Left renal pelvis (tissue), 4 donors: Measurements from ENCODE around the gene PUSL1. TPM values are rescaled to one million over a fixed set of nuclear protein-coding genes. Genes with fewer than 3 reads are reported as not detected.
A peak's percentile ranks its signal among the peaks of the same experiment; 100 is the strongest.

Experiments used
- DNase-seq, 4 donors: peaks; one replicate each; pipeline ENCODE4 v3.0.0-alpha.2; 2013; ENCODE audit warnings: low read depth in 4 of 4, low spot score in 3 of 4
- polyA plus RNA-seq, 4 donors: library from polyadenylated mRNA; unstranded; fragments of 120-200 nt; gene quantifications; one replicate each; pipeline ENCODE4 v1.2.1, GENCODE V29; 2013; ENCODE audit not compliant: insufficient read length in 4 of 4

PUSL1 gene
- polyA plus RNA-seq, 4 donors, result 5.5 to 12.2 (median 6.0) TPM

- DNase-seq, result peak in 1 of 4 donors; percentile 70
These were observed 41.0 kb downstream of the PUSL1 start, which contains the start of gene DVL1 for GRCh38 chr1:1349256-1350012. Gene DVL1, minus strand, starts transcription at chr1:1349418. Its CDS starts 353 bp downstream, at chr1:1349065.

DNA sequence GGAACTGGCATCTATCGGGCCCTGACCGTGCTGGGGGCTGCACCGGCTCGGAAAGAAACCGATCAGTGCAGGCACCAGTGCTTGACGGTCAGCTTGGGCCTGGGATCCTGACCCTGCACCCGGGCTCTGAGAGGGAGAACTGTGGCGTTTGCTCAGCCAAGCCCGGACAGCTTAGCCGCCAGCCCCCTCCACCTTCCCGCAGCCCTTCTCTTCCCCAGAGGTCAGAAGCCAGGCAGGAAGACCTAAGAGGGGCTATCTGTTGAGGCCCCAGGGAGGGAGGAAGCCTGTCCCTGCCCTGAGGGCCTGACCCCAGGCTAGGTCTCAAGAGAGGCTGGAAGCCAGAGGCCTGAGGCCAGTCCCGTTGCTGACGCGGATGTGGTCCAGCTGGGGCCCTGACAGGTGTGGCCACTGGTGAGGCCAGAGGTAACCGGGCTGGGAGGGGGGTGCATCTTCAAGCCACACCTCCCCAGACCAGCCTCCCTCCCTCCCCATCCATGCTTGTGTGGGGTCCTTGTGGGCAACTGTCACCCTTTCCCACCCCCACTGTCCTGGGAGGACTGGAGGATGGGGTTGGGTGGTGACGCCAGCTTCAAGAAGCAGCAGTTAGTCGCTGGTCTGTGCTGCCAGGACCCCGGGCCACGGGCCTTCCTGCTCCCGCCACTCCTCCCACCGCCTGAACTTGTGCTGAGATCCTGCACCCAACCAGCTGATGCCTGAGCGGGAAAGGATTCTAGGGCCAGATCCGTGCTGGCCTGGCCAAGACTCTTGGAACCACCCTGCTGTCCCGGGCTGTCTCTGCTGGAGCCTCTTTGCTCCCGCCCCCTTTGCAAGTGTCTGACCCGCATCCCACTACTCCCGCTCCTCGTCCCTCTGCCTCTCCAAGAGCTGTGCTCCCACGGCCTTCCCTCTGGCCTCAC is 43.4 kb downstream of the PUSL1 start:
- DNase-seq, result no peak

GRCh38 chr1:1352786-1353388 is 44.5 kb downstream of the PUSL1 start:
- DNase-seq, result no peak

DNA sequence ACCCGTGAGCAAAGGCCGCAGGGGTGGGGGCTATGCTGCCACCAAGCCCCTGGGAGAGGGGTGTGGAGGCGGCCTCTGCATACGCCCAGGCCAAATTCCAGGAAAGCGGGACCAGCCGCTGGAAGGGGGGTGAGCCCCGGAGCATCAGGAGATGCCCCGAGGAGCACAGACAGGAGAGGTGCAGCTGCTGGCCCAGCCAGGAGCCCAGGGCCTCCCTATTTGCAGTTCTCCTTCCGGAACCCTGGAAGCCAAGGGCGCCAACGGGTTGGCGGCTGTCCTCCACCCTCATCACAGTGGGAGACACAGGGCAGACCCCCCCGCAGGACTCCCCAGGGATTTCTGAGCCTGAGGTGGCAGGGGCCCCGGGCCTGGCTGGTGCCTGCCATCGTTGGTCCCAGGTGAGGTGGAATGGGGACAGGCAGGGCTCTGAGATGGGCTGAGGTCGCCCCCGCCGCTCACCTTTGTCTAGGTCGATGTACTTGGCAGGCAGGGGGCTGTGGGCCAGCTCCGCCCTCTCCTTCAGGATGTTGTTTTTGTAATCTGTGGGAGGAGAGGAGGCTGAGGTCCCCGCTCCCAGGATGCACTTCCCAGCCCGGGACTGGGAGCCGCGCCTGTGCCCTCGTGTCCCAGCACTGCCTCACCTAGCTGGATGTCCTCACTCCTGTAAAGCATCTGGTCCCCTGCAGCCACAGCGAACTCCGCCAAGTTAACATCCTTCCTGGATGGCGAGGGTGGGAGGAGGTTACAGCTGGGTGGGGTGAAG is 45.2 kb downstream of the PUSL1 start:
- DNase-seq, result no peak

DNA sequence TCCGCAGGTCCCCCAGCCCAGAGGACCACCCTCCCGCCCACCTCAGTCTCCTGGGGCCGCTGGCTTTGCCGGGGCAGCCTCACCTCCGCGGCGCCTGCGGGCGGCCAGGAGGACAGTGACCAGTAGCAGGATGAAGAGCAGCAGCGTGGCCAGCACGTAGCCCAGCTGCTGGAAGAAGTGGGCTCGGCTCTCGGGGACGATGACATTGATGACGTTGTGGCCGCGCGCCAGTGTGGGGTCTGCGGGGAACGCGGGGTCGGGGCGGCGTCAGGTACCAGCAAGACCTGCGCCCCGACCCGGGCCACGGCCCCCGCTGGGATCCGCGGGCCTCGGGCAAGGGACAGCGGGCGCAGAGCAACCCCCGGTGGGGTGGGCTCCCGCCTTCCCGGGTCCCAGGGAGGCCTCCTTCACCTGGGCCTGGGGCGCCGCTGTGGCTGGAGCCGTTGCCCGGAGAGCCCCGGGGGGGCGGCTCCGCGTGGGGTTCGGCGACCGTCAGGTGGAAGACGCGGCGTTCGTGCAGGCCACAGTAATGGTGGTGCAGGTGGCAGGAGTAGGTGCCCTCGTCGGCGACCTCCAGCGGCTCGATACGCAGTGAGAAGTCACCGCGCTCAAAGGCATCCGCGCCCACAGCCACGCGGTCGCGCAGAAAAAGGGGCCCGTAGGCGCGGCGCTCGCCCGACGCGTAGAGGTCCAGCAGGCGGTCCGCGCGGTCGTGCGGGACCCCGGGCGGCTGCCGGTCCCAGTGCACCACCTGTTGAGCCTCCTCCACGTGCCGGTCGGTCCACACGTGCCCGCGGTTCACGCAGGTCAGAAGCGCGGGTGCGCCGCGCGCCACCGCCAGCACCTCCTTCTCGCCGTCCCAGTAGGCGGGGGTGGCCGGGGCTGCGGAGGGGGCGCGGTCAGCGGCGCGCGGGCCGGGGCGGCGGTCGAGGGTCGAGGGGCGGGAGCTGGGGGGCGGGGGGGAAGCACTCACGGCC is 46.2 kb downstream of the PUSL1 start:
- no peak for DNase-seq

GRCh38 chr1:1355416-1355815 is 47.0 kb downstream of the PUSL1 start:
- no peak for DNase-seq

- no peak for DNase-seq
These were observed 47.9 kb downstream of the PUSL1 start for GRCh38 chr1:1356166-1356795.

DNA sequence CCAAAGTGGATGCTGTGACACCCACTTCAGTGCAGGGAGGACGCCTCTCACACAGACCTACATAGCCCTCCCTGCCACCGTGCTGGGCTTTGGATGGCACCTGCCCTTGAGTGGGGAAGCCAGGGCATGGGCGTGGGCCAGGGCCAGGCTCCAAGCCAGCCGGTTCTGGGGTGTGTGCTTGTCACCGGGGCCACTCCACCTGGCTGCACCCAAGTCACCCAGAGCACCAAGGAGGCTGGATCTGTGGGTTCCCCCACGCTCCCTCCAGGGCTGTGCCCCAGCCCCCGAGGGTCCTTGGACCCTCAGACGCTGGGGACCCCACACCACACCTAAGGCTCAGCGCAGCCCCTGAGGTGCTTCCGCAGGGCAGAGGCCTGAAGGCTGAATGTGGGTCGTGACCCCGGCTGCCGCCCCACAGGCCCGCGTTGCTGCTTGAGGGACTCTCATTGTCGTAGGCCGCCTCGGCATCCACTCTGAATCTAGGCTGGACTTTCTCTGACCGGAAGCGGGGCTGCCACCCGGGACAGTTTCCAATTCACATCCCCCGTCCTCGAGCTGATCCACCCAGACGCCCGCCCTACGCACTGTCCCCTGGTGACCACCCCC is 48.5 kb downstream of the PUSL1 start:
- DNase-seq, result no peak

GRCh38 chr1:1357871-1358432 is 49.6 kb downstream of the PUSL1 start:
- DNase-seq, result no peak

GRCh38 chr1:1358433-1359271 is 50.3 kb downstream of the PUSL1 start, which contains the start of gene MXRA8:
Gene MXRA8, minus strand, starts transcription at chr1:1358555. Its CDS starts 51 bp downstream, at chr1:1358504.
- DNase-seq, result peak in 1 of 4 donors; percentile 63

GRCh38 chr1:1359308-1359663 is 50.9 kb downstream of the PUSL1 start:
- DNase-seq, result no peak

DNA sequence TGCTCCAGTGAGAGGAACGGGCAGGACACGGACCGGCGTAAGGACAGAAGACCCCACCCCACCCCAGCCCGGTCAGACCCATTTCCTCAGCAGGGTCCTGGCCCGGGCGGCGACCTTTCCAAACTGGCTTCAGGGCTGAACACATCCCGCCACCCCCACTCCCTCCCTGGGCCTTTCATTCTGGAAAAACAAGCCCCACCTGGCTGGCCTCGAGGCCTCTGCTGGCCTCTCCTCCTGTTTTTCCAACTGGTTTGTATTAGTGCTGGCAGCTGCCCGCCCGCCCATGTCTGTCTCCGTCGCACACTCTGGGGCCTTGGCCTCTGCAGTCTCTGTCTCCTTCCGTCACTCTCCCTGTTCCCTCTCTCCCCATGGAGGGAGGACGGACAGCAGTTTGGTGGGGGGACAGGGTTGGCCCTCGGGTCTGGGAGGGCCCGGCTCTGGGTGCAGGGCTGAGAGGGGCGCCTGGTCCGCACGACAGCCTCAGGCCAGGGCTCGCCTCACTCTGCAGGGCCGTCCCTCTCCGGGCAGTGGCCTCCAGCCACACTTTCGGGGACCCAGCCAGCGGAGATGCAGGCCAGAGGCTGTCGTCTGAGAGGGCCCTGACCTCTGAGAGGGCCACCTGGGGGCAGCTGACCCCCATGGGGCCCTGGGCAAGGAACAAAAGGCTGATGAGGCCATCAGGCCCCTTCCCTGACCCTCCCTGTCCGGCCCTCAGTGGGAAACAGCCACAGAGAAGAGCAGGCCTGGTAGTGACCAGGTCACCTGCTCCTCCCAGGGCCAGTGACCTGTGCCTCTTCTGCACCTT is 51.5 kb downstream of the PUSL1 start:
- DNase-seq, result no peak

- DNase-seq, result no peak
These were observed 52.2 kb downstream of the PUSL1 start for GRCh38 chr1:1360506-1361169.
